GM23338 (cell line): ENCODE results near the gene TOPAZ1. TPM values are rescaled to one million over a fixed set of nuclear protein-coding genes. Genes with fewer than 3 reads are reported as not detected.

Source experiments
- ATAC-seq: fragments of 200-7000 bp; cut with Tn5 transposase; 3 replicates; pipeline ENCODE4 v1.9.1; 2020
- DNase-seq: peaks from one replicate; pipeline ENCODE4 v3.0.0-alpha.2; 2015; ENCODE audit warnings: low spot score
- H2AFZ ChIP-seq: fragments of 200-600 bp; sonication (generic); 2 replicates; pipeline ENCODE4 v1.8.0; 2016; ENCODE audit warnings: antibody characterized with exemption, mild to moderate bottlenecking, moderate library complexity
- H3F3A ChIP-seq: fragments of 200-600 bp; sonication (generic); replicated peaks from 2 replicates; pipeline ENCODE4 v1.8.0; 2017; ENCODE audit warnings: antibody characterized with exemption, mixed run types, low read depth
- H3K27ac ChIP-seq: fragments of 200-600 bp; sonication (generic); 2 replicates; pipeline ENCODE4 v1.6.1; 2016; ENCODE audit warnings: low read depth
- H3K27me3 ChIP-seq: fragments of 200-600 bp; sonication (generic); 2 replicates; pipeline ENCODE4 v1.8.0; 2016; ENCODE audit warnings: mild to moderate bottlenecking, mixed run types, moderate library complexity; ENCODE audit not compliant: insufficient read depth
- H3K36me3 ChIP-seq: fragments of 200-600 bp; sonication (generic); 2 replicates; pipeline ENCODE4 v1.8.0; 2016; ENCODE audit warnings: mild to moderate bottlenecking; ENCODE audit not compliant: insufficient read depth
- H3K4me1 ChIP-seq: fragments of 200-600 bp; sonication (generic); 2 replicates; pipeline ENCODE4 v1.8.0; 2016; ENCODE audit warnings: mild to moderate bottlenecking, moderate library complexity; ENCODE audit not compliant: insufficient read depth
- H3K4me2 ChIP-seq: fragments of 200-600 bp; sonication (generic); 2 replicates; pipeline ENCODE4 v1.7.1; 2017; ENCODE audit warnings: mixed run types
- H3K4me3 ChIP-seq: fragments of 200-600 bp; sonication (generic); 2 replicates; pipeline ENCODE4 v1.6.1; 2016; ENCODE audit warnings: mixed run types
- H3K79me2 ChIP-seq: fragments of 200-600 bp; sonication (generic); replicated peaks from 2 replicates; pipeline ENCODE4 v1.8.0; 2017; ENCODE audit warnings: mild to moderate bottlenecking; ENCODE audit not compliant: insufficient read depth
- H3K9me2 ChIP-seq: fragments of 200-600 bp; sonication (generic); 2 replicates; pipeline ENCODE4 v1.8.0; 2017; ENCODE audit not compliant: insufficient read depth
- H4K20me1 ChIP-seq: fragments of 200-600 bp; sonication (generic); replicated peaks from 2 replicates; pipeline ENCODE4 v1.8.0; 2017; ENCODE audit warnings: mild to moderate bottlenecking; ENCODE audit not compliant: insufficient read depth
- H3K27ac Mint-ChIP-seq: 2 replicates; pipeline ENCODE4 v1.8.0; 2020; ENCODE audit warnings: inconsistent platforms, mild to moderate bottlenecking, moderate library complexity, mixed read lengths
- H3K27me3 Mint-ChIP-seq: 3 replicates; pipeline ENCODE4 v1.8.0; 2022; ENCODE audit warnings: low read depth, mild to moderate bottlenecking, moderate library complexity, mixed read lengths, inconsistent platforms; ENCODE audit not compliant: insufficient read depth, poor library complexity
- H3K36me3 Mint-ChIP-seq: 3 replicates; pipeline ENCODE4 v1.8.0; 2021; ENCODE audit warnings: low read depth, mild to moderate bottlenecking, inconsistent platforms, moderate library complexity, mixed read lengths
- H3K4me1 Mint-ChIP-seq: 3 replicates; pipeline ENCODE4 v1.8.0; 2020; ENCODE audit warnings: mild to moderate bottlenecking, inconsistent platforms, mixed read lengths
- H3K4me3 Mint-ChIP-seq: 3 replicates; pipeline ENCODE4 v1.8.0; 2021; ENCODE audit warnings: moderate library complexity, mild to moderate bottlenecking, inconsistent platforms, mixed read lengths
- H3K9me3 Mint-ChIP-seq: 3 replicates; pipeline ENCODE4 v1.8.0; 2020; ENCODE audit warnings: moderate library complexity, mild to moderate bottlenecking, inconsistent platforms, mixed read lengths
- CREB1 ChIP-seq: fragments of 250-450 bp; sonication (Bioruptor Pico); IDR thresholded peaks from 2 replicates; pipeline ENCODE4 v1.5.0; 2020; ENCODE audit warnings: low read depth, mild to moderate bottlenecking, moderate library complexity
- ETS1 ChIP-seq: IDR thresholded peaks from 2 replicates; pipeline ENCODE4 v1.6.1; 2016; ENCODE audit warnings: antibody characterized with exemption
- EZH2 ChIP-seq: fragments of 200-600 bp; sonication (generic); IDR thresholded peaks from one replicate; pipeline ENCODE4 v1.8.0; 2017; ENCODE audit warnings: antibody characterized with exemption, mild to moderate bottlenecking, low read depth; ENCODE audit not compliant: unreplicated experiment
- EZH2phosphoT487 ChIP-seq: fragments of 200-600 bp; sonication (generic); IDR thresholded peaks from one replicate; pipeline ENCODE4 v1.8.1; 2018; ENCODE audit warnings: antibody characterized with exemption; ENCODE audit not compliant: unreplicated experiment
- JUNB ChIP-seq: IDR thresholded peaks from one replicate; pipeline ENCODE4 v1.6.1; 2016; ENCODE audit warnings: antibody characterized with exemption; ENCODE audit not compliant: unreplicated experiment
- NANOG ChIP-seq: IDR thresholded peaks from 2 replicates; pipeline ENCODE4 v1.6.1; 2016; ENCODE audit warnings: antibody characterized with exemption, borderline replicate concordance
- POLR2AphosphoS5 ChIP-seq: IDR thresholded peaks from 2 replicates; pipeline ENCODE4 v1.6.1; 2016; ENCODE audit warnings: antibody characterized with exemption, low read depth
- REST ChIP-seq: IDR thresholded peaks from one replicate; pipeline ENCODE4 v1.6.1; 2018; ENCODE audit warnings: antibody characterized with exemption; ENCODE audit not compliant: unreplicated experiment
- STAT1 ChIP-seq: IDR thresholded peaks from one replicate; pipeline ENCODE4 v1.6.1; 2016; ENCODE audit warnings: antibody characterized with exemption; ENCODE audit not compliant: unreplicated experiment
- ZNF114 ChIP-seq: fragments of 250-450 bp; sonication (Bioruptor Pico); IDR thresholded peaks from 2 replicates; pipeline ENCODE4 v1.5.0; 2020; ENCODE audit warnings: mild to moderate bottlenecking, moderate library complexity
- ZNF331 ChIP-seq: fragments of 250-450 bp; sonication (Bioruptor Pico); IDR thresholded peaks from 2 replicates; pipeline ENCODE4 v1.5.0; 2020; ENCODE audit warnings: low read depth, mild to moderate bottlenecking, moderate library complexity
- polyA plus RNA-seq: library from polyadenylated mRNA; unstranded; fragments of >200 nt; fragmentation: Nextera tagmentation; extraction: Ambion mirVana; gene quantifications from 2 replicates; pipeline ENCODE4 v1.2.1, GENCODE V29; 2016
- total RNA-seq: library from RNA; depleted of rRNA; stranded (reverse); fragments of >200 nt; shearing (Covaris generic); gene quantifications from 2 replicates; pipeline ENCODE4 v1.2.3, GENCODE V29; 2014
- TF ChIP-seq, protein P1 (sequence below), 2 experiments: fragments of 200-600 bp in 1 of 2; sonication (generic) in 1 of 2; conservative IDR thresholded peaks; 2 replicates each; pipeline versions ENCODE4 v1.5.1 to v1.6.1; 2016 to 2017; ENCODE audit warnings: antibody characterized with exemption in 2 of 2, low read depth in 2 of 2, mild to moderate bottlenecking in 2 of 2, moderate library complexity in 1 of 2

The TOPAZ1 gene
- total and polyA plus RNA-seq, 2 experiments from 2014 or later, result not detected

GRCh38 chr3:44264146-44264545 is 22.5 kb downstream of the TOPAZ1 start (continued):
- TF ChIP-seq JUNB (no peak), EZH2 (no peak), POLR2AphosphoS5 (no peak), REST (no peak), EZH2phosphoT487 (no peak)

DNA sequence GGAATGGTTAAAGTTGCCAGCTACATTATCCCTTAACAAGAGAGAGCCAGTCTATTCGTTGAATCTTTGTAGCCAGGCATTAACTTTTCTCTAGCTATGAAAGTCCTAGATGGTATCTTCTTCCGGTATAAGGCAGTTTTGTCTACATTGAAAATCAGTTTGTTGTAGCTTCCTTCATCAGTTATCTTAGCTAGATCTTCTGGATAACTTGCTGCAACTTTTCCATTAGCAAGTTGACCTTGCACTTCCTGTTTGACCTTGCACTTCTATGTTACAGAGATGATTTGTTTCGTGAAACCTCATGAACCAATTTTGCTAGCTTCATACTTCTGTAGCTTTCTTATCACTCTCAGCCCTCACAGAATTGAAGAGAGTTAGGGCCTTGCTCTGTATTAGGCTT is 24.1 kb downstream of the TOPAZ1 start:
- H3K4me2 ChIP-seq, result no peak overlapping the region
- DNase-seq, result no peak
- no peaks in the 10 kb centered on the region for H3K9me2 ChIP-seq
- H3K36me3 ChIP-seq, result no peaks in the 10 kb centered on the region
- H4K20me1 ChIP-seq, result no peaks in the 10 kb centered on the region
- Mint-ChIP-seq H3K9me3 (no peaks in the 10 kb centered on the region; the same call in 2 of the 3 replicates), H3K27me3 (no peaks in the 10 kb centered on the region), H3K36me3 (no peaks in the 10 kb centered on the region), H3K27ac (peak overlapping the region; percentile 19; the same call in 1 of the 2 replicates), H3K4me3 (no peak overlapping the region), H3K4me1 (no peaks in the 10 kb centered on the region)
- H3K79me2 ChIP-seq, result no peaks in the 10 kb centered on the region
- no peaks in the 10 kb centered on the region for H3F3A ChIP-seq
- no peak for ATAC-seq
- H2AFZ ChIP-seq, result 0 out of 2 replicates have a peak overlapping the region, but pooled peaks have one; percentile 21
- H3K27me3 ChIP-seq, result no peaks in the 10 kb centered on the region
- no peak overlapping the region for H3K27ac ChIP-seq
- no peak overlapping the region for H3K4me3 ChIP-seq
- H3K4me1 ChIP-seq, result no peaks in the 10 kb centered on the region
- TF ChIP-seq EZH2 (no peak), JUNB (no peak), ZNF114 (no peak), EZH2phosphoT487 (no peak), NANOG (no peak), STAT1 (no peak), CREB1 (CRISPR knock-in tag) (no peak), POLR2AphosphoS5 (no peak), ZNF331 (CRISPR knock-in tag) (no peak), REST (no peak), ETS1 (no peak)
- TF ChIP-seq, protein P1, sequence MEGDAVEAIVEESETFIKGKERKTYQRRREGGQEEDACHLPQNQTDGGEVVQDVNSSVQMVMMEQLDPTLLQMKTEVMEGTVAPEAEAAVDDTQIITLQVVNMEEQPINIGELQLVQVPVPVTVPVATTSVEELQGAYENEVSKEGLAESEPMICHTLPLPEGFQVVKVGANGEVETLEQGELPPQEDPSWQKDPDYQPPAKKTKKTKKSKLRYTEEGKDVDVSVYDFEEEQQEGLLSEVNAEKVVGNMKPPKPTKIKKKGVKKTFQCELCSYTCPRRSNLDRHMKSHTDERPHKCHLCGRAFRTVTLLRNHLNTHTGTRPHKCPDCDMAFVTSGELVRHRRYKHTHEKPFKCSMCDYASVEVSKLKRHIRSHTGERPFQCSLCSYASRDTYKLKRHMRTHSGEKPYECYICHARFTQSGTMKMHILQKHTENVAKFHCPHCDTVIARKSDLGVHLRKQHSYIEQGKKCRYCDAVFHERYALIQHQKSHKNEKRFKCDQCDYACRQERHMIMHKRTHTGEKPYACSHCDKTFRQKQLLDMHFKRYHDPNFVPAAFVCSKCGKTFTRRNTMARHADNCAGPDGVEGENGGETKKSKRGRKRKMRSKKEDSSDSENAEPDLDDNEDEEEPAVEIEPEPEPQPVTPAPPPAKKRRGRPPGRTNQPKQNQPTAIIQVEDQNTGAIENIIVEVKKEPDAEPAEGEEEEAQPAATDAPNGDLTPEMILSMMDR (conservative IDR thresholded peaks at IDR 0.05; ENCODE audit: low read depth in 2 of 2), result no peak
